ENCODE measurements around the gene MEA1. TPM values are rescaled to one million over a fixed set of nuclear protein-coding genes. Genes with fewer than 3 reads are reported as not detected.
A peak's percentile ranks its signal among the peaks of the same experiment; 100 is the strongest.
"Not testable (repeated sequence)": the region's sequence is repeated elsewhere in the genome, so short reads cannot be mapped to it uniquely, and the experiment has no call there.

The MEA1 gene
- total RNA-seq, 2 experiments from 2014 or later, result 61.2 to 70.1 TPM

DNA sequence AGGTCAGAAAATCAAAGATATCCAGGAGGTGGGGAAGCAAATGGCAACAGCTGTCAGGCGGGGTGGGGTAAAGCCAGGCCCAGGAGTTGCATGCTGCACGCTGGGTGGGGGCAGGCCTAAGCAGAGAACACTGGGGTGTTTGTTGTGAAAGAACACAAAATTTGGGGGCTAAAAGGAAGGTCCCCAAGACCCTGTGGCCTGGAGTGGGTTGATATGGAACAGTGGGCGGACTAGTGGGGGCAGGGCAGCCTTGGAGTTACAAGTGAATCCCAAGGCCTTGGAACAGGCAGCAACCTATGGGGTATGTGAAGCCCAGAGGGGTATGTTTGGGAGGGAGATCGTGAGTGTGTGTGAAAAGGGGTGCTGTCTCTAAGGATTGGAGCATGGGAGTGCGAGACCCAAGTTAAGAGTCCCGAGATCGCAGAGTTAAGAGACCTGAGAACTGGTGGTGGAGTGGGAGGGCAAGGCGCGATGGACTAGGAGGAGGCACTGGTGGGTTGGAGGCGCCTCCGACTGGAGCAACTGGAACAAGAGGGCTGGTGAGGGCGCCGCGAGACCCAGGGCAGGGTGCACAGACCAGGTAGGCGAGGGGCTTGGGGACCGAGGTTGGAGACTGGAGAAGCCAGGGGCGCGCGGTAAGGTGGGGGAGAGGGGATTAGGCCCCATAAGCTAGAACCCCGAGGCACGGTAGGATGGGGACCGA, 39.2 kb upstream of the MEA1 start:
- Mint-ChIP-seq H3K27me3 (no peaks in the 10 kb centered on the region), H3K4me1 (peaks cover 34% of the 10 kb centered on the region), H3K9me3 (no peaks in the 10 kb centered on the region), H3K36me3 (peaks cover 12% of the 10 kb centered on the region), H3K27ac (peak overlapping the region; percentile 99), H3K4me3 (peak overlapping the region; percentile 99)
- POLR2A ChIA-PET, result interaction anchor here (0.8 to 3.7 kb wide), 12 partner anchors 9 to 317 kb away, joined by 3 to 29 read pairs (median 6); partner anchors contain the start of genes CNPY3, KLHDC3, MEA1 and PEX6
- DNase-seq (no peak), ATAC-seq (ENCODE audit: low read depth) (peak; percentile 29)

DNA sequence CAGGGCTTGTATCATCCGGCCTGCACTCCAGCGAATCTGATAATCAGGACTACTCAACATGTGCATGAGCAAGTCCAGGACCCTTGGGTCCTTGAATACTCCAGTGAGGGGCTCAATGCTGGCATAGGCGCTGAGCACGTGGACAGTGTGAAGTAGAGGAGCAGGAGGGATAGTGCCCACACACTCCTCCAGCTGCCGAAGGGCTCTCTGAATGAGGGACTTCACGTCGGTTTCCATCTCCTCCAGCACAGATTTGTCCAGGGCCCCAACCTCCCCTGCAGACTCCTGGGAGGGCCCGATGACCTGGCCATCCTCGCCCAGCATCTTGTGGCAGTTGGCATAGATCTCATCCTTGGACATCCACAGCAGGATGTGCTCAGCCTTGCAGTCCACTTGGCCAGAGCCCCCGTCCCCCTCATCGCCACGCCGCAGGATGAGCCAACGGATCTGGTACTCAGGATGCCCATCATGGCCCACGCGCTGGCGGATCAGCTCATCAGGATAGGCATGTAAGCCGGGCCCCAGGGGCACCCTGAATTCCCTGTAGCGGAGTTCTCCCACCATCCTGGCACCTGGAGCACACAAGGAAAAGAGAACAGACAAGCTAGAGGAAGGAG, 38.6 kb upstream of the MEA1 start:
- no peak for DNase-seq
- POLR2A ChIA-PET, result interaction anchor here (2.1 to 3.7 kb wide), 2 partner anchors 38 to 123 kb away, joined by 16 to 29 read pairs; partner anchors contain the start of genes CNPY3, KLHDC3 and MEA1
- Mint-ChIP-seq H3K27ac (peak overlapping the region; percentile 99), H3K4me1 (peaks cover 28% of the 10 kb centered on the region), H3K9me3 (no peaks in the 10 kb centered on the region), H3K4me3 (peak overlapping the region; percentile 99), H3K36me3 (peaks cover 8% of the 10 kb centered on the region), H3K27me3 (no peaks in the 10 kb centered on the region)
- no peak for ATAC-seq (ENCODE audit: low read depth)

DNA sequence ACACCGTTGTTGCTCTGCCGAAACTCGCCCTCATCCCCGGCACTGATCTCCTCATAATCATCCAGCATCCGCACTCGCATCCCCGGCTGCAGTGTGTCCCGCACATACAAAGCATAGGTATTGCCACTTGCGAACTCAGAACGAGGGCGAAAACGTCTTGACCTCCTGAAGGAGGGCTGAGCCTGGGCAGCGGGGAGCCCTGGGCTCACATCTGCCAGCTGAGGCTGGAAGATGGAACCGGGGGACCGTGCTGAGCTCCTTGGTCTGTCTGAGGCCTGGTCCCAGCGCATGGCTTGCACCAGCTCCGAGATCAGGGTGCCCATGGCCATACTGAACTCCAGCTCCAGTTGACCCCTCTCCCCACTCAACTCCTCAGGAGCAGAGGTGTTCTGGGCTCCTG, 37.2 kb upstream of the MEA1 start:
- H3K4me3 Mint-ChIP-seq, result no peak overlapping the region
- H3K27ac Mint-ChIP-seq, result no peak overlapping the region
- no peaks in the 10 kb centered on the region for H3K27me3 Mint-ChIP-seq
- no peaks in the 10 kb centered on the region for H3K9me3 Mint-ChIP-seq
- H3K36me3 Mint-ChIP-seq, result peaks cover 8% of the 10 kb centered on the region
- H3K4me1 Mint-ChIP-seq, result peaks cover 28% of the 10 kb centered on the region
- DNase-seq (no peak), ATAC-seq (ENCODE audit: low read depth) (no peak)
- POLR2A ChIA-PET, result interaction anchor here (1.1 to 1.6 kb wide), 2 partner anchors 8 to 30 kb away, joined by 3 read pairs; partner anchors contain the start of genes KLC4, MRPL2 and RRP36

DNA sequence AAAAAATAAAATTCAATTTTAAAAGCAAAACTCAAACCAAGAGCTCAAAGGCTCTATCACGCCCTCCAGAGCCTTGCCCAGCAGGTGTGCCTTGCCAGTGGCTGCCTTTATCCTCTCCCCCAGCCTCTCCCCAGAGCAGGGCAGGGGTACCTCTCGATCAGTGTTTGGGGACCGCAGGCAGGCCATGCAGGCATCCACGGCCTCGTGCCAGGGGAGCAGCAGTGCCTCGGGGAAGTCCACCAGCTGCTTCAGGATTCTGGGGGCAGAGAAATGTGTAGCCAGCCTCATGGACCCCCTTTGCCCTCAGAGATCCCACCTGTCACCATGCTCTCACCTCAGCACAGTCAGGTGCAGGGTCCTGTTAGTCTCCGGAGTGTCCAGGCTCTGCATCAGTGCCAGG, 34.3 kb upstream of the MEA1 start:
- Mint-ChIP-seq H3K4me1 (peaks cover 21% of the 10 kb centered on the region), H3K36me3 (peaks cover 3% of the 10 kb centered on the region), H3K27me3 (no peaks in the 10 kb centered on the region), H3K9me3 (no peaks in the 10 kb centered on the region), H3K4me3 (no peak overlapping the region), H3K27ac (no peak overlapping the region)
- POLR2A ChIA-PET, result interaction anchor here (1.1 kb wide), 1 partner anchor 34 kb away, joined by 8 read pairs; the partner anchor contains the start of genes KLHDC3 and MEA1
- DNase-seq, result no peak
- no peak for ATAC-seq (ENCODE audit: low read depth)

DNA sequence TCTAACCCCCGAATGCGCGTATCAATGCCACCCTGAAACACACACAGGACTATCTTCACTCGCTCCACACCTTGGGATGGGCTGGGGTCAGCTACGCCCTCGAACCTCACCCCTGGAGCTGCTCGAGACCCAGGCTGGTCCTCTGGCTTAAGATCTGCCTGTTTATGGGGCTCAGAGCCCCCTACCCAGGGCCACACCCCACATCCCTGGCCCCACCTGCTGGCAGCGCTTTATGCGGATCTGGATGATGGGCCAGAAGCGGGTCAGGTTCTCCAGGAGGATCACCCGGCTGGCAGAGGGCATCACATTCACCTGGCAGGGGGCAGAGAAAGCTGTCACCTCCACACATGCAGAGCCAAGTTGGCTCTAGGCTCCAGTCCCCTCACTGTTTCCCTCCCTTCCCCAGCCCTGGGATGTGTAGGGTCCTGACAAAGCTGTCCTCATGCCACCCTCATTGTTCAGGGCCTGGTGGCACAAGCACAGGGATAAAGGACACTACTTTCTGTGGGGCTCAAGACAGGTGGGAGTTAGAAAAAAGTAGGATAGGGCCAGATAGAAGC, 31.7 kb upstream of the MEA1 start:
- no peak overlapping the region for H3K27ac Mint-ChIP-seq
- H3K4me1 Mint-ChIP-seq, result peaks cover under 1% of the 10 kb centered on the region
- POLR2A ChIA-PET, result interaction anchor here (1.1 to 1.4 kb wide), 2 partner anchors 14 to 116 kb away, joined by 3 to 4 read pairs; partner anchors contain the start of genes CNPY3, KLC4 and MRPL2
- ATAC-seq (ENCODE audit: low read depth) (no peak), DNase-seq (no peak)
- no peak overlapping the region for H3K4me3 Mint-ChIP-seq
- H3K27me3 Mint-ChIP-seq, result no peaks in the 10 kb centered on the region
- no peaks in the 10 kb centered on the region for H3K9me3 Mint-ChIP-seq
- peaks cover under 1% of the 10 kb centered on the region for H3K36me3 Mint-ChIP-seq

DNA sequence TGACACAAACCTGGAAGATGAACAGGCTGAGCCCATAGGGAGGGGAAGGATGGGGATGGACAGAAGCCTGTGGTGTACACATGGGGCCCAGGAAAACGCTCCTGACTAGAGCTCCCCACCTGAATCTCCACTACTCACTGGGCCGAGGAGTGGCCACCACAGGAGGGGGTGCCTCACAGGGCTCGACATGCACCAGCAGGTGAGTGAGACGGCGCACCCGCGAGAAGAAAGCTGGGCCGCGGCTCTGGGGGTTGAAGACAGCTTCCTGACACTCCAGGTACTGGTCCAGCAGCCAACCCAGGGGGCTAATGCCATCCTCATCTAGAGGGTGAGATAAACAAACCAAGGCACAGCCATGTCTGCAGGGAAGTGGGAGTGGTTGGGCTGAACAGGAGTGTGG, 29.6 kb upstream of the MEA1 start:
- H3K4me1 Mint-ChIP-seq, result peaks cover 3% of the 10 kb centered on the region
- H3K9me3 Mint-ChIP-seq, result no peaks in the 10 kb centered on the region
- no peak overlapping the region for H3K27ac Mint-ChIP-seq
- H3K36me3 Mint-ChIP-seq, result peaks cover 5% of the 10 kb centered on the region
- POLR2A ChIA-PET, result interaction anchor here (2.2 kb wide), 1 partner anchor 10 kb away, joined by 6 read pairs; the partner anchor contains the start of gene CUL7
- no peaks in the 10 kb centered on the region for H3K27me3 Mint-ChIP-seq
- H3K4me3 Mint-ChIP-seq, result no peak overlapping the region
- DNase-seq (no peak), ATAC-seq (ENCODE audit: low read depth) (no peak)

DNA sequence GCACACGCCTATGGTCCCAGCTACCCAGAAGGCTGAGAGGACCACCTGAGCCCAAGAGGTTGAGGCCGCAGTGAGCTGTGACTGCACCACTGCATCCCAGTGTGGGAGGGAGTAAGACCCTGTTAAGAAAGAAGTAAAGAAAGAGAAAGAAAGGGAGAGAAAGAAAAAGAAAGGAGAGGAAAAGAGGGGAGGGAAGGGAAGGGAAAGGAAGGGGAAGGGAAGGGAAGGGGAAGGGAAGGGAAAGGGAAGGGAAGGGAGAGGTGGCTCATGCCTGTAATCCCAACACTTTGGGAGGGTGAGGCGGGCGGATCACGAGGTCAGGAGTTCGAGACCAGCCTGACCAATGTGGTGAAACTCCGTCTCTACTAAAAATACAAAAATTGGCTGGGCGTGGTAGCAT, 27.7 kb upstream of the MEA1 start:
- H3K4me1 Mint-ChIP-seq; H3K9me3 Mint-ChIP-seq; H3K27ac Mint-ChIP-seq; DNase-seq; H3K27me3 Mint-ChIP-seq; H3K4me3 Mint-ChIP-seq; ATAC-seq (ENCODE audit: low read depth); H3K36me3 Mint-ChIP-seq; POLR2A ChIA-PET: not testable (repeated sequence)

DNA sequence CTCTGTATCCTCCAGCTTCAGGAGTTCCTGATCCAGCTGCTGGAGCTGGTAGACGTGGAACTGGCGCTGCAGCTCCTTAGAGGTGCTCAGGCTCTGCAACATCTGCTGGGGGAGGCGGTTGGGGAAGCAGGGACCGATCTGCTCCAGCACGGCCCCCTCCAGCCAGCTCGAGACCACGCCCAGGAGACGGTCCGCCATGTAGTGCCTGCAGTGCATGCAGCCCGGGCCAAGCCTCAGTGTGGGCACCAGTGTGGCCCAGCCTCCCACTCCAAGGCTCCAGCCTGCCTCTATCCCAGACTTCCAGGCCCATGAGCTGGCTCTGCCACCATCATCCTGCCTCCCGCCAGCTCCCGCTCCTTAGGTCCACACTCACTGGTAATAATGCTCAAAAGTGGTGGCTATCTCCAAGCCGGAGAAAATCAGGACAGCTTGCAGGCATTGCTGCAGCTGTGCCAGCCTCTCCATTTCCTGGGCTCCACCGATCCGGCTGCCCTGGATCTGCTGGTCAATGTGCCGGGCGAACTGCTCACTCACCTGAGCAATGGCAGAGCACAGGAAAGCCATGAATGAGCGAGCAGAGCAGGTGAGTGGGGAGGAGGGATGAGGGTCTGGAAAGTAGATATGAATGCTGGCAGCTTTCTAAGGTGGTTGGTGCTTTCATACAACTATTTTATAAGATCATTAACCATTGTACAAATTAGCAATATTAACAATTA, 27.0 kb upstream of the MEA1 start:
- POLR2A ChIA-PET, result interaction anchor here (0.5 to 1.2 kb wide), 2 partner anchors 19 to 251 kb away, joined by 3 read pairs; partner anchors contain the start of genes KLC4 and MRPL2
- H3K27ac Mint-ChIP-seq, result peak overlapping the region; percentile 42
- H3K4me1 Mint-ChIP-seq, result peaks cover 3% of the 10 kb centered on the region
- no peaks in the 10 kb centered on the region for H3K27me3 Mint-ChIP-seq
- DNase-seq (no peak), ATAC-seq (ENCODE audit: low read depth) (no peak)
- peaks cover 8% of the 10 kb centered on the region for H3K36me3 Mint-ChIP-seq
- H3K4me3 Mint-ChIP-seq, result no peak overlapping the region
- no peaks in the 10 kb centered on the region for H3K9me3 Mint-ChIP-seq

DNA sequence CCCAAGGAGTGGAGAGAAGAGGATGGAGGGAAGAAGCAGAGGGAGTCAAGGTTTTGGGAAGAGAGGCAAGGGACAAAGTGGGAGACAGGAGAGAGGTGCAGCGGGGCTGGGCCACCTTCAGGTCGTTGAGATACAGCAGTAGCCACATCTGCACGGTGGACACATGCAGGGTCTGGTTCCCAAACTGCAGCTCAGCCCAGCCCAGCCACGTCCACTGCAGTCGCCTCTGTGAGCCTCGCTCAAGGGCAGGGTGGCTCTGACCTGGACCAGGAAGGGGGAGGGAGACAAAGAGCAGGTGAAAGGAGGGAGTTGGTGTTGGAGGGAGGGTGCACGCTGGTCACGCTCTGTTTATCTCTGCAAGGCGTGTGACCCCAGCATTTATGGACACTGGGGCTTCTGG, 25.0 kb upstream of the MEA1 start:
- POLR2A ChIA-PET, result interaction anchor here (1.0 kb wide), 1 partner anchor 15 kb away, joined by 3 read pairs; the partner anchor contains the start of gene CUL7
- DNase-seq (no peak), ATAC-seq (ENCODE audit: low read depth) (no peak)
- H3K4me1 Mint-ChIP-seq, result peaks cover 3% of the 10 kb centered on the region
- H3K36me3 Mint-ChIP-seq, result peaks cover 8% of the 10 kb centered on the region
- H3K27ac Mint-ChIP-seq, result no peak overlapping the region
- no peaks in the 10 kb centered on the region for H3K9me3 Mint-ChIP-seq
- H3K27me3 Mint-ChIP-seq, result no peaks in the 10 kb centered on the region
- no peak overlapping the region for H3K4me3 Mint-ChIP-seq

DNA sequence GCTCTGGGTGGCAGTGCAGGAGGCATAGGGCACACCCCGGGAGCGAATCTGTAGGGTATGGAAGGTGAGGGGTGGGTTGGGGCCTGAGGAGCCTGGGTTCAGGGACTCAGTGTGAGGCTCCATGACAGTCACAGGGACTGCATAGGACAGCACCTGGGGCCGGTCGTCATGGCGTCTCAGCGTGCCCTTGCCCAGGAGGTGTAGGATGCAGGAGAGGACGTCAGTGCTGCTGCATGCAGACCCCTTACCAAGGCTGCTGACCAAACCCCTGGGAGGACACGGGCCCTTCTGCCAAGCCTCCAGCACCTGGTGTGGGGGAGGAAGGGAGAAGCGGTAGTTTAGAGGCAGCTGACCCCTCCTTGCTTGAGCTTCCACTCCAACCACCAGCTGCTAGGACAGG, 24.0 kb upstream of the MEA1 start:
- no peaks in the 10 kb centered on the region for H3K9me3 Mint-ChIP-seq
- peaks cover 6% of the 10 kb centered on the region for H3K4me1 Mint-ChIP-seq
- no peak for DNase-seq
- POLR2A ChIA-PET, result interaction anchor here (0.8 to 1.5 kb wide), 2 partner anchors 16 to 17 kb away, joined by 3 read pairs; partner anchors contain the start of genes CUL7 and RRP36
- no peak for ATAC-seq (ENCODE audit: low read depth)
- H3K27ac Mint-ChIP-seq, result no peak overlapping the region
- H3K27me3 Mint-ChIP-seq, result no peaks in the 10 kb centered on the region
- H3K36me3 Mint-ChIP-seq, result peaks cover 12% of the 10 kb centered on the region
- no peak overlapping the region for H3K4me3 Mint-ChIP-seq

DNA sequence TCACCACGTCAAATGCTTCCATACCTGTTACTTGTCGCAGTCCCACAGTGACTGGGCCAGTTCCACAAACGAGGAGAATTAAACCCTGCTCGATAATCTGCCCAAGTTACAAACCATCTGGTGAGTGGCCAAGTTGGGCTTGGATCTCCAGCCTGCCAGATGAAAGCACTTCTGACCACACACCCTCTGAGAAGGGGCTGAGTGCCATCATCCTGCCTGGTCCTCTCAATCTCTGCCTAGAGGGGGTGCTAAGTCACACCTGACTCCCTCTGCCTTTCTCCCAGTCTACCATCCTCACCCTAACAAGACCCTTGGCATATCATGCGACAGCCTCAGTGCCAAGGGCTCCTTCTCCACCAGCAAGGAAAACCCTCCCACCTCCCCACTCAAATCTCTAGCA, 23.5 kb upstream of the MEA1 start:
- Mint-ChIP-seq H3K27me3 (no peaks in the 10 kb centered on the region), H3K4me3 (no peak overlapping the region), H3K27ac (peak overlapping the region; percentile 43), H3K4me1 (peaks cover 6% of the 10 kb centered on the region), H3K9me3 (no peaks in the 10 kb centered on the region), H3K36me3 (peaks cover 12% of the 10 kb centered on the region)
- ATAC-seq (ENCODE audit: low read depth) (no peak), DNase-seq (no peak)
- POLR2A ChIA-PET, result interaction anchor here (0.8 to 1.5 kb wide), 2 partner anchors 16 kb away, joined by 3 read pairs; partner anchors contain the start of genes CUL7 and RRP36

DNA sequence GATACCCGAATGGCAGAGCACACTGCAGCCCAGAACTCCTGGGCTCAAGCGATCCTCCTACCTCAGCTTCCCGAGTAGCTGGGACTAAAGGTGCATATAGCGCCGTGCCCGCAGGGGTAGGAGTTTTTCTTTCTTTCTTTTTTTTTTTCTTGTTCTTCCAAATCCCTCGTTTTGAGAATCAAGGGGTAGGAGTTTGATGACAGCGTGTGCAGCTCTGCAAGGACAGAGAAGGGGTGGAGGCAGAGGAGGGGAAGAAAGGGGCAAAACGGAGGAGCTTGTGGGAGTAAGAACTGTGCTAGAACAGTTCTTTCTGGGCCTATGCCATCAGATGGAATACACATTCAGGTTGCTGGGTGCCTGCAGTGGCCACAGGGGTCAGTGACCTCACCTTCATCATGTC, 23.0 kb upstream of the MEA1 start:
- no peak overlapping the region for H3K4me3 Mint-ChIP-seq
- H3K27ac Mint-ChIP-seq, result peak overlapping the region; percentile 43
- H3K4me1 Mint-ChIP-seq, result peaks cover 7% of the 10 kb centered on the region
- no peaks in the 10 kb centered on the region for H3K27me3 Mint-ChIP-seq
- peaks cover 15% of the 10 kb centered on the region for H3K36me3 Mint-ChIP-seq
- DNase-seq, result no peak
- POLR2A ChIA-PET, result interaction anchor here (1.5 kb wide), 1 partner anchor 17 kb away, joined by 3 read pairs; the partner anchor contains the start of gene CUL7
- no peak for ATAC-seq (ENCODE audit: low read depth)
- no peaks in the 10 kb centered on the region for H3K9me3 Mint-ChIP-seq
